CD4-positive, alpha-beta T cell treated with Interleukin-15 for 4 hours (primary cell): Measurements from ENCODE around the gene NOVA2.

Source experiments
- DNase-seq: peaks from one replicate; pipeline ENCODE4 v3.0.0-alpha.2; 2020; ENCODE audit warnings: low spot score

The NOVA2 gene

DNA sequence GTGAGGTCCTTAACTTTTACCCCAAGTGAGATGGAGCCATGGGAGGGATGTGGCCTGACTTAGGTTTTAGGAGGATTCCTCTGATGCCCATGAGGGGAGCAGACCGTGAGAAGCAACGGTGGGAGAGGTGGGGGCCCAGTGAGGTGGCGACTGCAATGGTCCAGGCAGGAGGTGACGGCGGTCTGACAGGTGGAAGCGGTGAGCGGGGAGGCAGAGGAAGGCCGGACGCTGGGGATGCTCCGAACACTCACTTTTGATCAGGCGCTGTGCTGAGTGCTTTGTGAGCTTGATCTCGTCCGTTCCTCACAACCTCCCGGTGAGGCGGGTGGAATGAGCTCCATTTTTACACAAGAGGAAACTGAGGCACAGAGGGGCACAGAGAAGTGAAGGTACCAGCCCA is 11.6 kb downstream of the NOVA2 start:
- no peak for DNase-seq

- DNase-seq = no peak
These were observed 12.9 kb downstream of the NOVA2 start for GRCh38 chr19:45960595-45961235.

- no peak for DNase-seq
These were observed 14.1 kb downstream of the NOVA2 start for GRCh38 chr19:45959517-45960025.

DNA sequence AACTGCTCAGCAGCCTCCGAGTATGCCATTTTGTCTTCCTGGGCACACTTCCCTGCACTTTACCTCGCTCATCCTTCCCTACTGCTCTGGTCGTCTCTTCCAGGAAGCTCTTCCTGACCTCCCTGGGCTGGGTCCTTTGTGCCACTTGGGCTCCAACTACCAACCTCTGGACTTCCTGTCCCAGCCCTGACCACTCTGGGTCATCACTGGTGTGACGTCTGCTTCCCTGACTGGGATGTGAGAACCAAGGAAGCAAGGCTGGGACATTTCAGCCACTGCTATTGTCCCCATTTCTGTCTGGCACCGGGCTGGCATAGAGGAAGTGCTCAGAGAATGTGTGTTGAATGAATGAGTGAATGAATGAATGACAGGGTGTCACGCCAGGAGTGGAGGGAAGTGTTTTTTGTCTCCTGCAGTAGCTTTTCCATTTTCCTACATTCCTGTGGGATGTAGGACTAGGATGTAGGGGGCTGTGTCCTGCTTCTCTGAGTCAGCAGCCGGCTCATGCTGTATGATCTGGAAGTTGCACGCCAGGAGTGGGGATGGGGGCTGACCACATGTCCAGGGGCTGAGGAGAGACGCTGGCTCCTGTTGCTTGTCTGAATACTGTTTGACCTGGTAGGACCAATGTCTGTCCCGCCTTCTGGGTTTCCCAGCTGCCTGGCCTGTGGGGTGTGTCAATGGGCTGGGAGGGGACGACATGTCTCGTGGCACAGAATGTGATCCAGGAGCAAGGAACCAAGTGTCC is 14.7 kb downstream of the NOVA2 start:
- DNase-seq = no peak

- no peak for DNase-seq
These were observed 15.3 kb downstream of the NOVA2 start for GRCh38 chr19:45958320-45958719.

- DNase-seq = no peak
These were observed 17.6 kb downstream of the NOVA2 start for GRCh38 chr19:45955905-45956608.

DNA sequence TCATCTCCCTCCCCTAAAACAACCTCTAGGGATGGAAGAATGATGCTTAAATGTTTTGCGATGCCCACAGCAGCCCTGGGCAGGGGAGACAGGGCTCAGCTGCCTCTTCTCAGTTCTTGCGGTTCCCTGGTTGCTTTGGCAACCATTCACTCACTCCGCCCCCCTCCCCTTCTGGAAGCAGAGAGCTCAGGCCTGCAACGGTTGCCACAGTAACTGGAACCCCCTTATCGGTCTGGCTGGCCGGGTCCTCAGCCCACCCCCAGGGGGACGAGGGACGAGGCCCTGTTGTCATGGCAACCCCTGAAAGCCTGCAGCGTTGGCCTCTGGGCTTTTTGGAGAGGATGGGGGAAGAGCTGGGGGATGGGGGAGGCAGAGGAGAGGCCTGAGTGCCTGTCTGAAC is 19.5 kb downstream of the NOVA2 start:
- DNase-seq = no peak

DNA sequence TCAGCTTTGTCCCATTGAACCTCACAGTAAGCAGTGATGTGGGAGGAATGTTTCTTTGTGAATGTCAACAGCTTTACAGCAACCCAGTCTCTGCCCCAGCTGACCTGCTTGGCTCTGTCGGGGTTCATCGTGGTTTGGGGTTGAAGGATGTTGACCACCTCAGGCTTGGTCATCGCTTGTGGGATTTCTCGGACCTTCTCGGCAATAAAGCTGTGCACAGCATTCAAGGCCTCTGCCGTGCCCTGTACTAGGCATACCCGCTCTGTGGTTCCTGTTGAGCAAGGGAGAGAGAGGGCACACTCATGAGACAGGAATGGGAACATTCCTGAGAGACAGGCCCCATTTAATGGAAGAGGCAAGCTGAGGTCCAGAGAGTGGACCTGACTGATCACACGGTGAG is 20.0 kb downstream of the NOVA2 start:
- no peak for DNase-seq

DNA sequence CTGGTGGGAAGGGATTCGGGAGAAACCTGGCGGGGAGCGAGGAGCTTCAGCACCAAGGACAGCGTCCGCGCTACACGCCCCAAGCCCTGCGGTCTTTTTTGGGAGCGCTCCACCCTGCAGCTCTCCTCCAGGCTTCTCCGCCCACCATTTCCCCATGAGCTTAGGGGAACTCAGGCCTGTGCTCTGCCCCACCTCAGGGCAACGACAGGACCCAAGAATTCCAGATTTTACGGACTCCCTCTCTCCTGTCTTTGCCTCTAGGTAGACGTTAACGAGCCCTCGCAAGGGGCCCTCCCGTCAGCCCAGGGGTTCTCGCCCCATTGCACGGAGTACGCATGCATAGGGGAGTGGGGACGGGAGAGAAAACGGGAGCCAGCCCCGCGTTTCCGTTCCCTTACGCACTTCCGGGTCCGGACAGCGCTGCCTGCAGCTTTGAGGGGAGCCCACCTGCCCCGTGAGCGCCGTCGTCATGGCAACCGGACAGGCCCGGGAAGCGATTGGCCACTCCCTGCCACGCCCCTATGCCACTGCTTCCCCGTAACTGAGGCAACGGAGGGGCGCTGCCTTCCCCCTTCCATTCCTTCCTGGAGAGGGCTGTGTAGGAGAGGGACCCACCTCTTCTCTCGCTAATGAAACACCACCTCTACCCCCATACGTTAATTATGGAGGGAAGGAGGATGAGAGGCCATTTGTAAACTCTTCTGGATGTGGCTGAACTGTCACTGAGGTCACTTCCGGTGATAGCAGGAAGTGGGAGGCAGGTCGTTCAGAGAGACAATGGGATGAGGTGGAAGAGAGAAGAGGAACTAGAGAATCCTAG is 20.8 kb downstream of the NOVA2 start:
- peak; percentile 7 for DNase-seq

- no peak for DNase-seq
These were observed 21.4 kb downstream of the NOVA2 start for GRCh38 chr19:45952341-45952685.

- no peak for DNase-seq
These were observed 25.7 kb downstream of the NOVA2 start for GRCh38 chr19:45947926-45948325.

DNA sequence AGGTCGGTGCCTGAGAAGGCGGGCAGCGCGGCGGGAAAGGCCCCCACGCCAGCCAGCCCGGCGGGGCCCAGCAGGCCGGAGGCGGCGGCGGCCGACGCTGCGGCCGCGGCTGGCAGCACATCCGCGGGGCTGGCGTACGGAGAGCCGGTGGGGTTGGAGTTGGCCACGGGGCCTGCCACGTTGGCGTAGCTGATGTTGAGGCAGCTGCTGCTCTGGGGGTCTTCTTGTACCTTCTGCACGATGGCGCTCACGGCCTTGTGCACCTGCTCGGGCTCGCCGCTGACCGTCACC is 33.2 kb downstream of the NOVA2 start:
- no peak for DNase-seq

- DNase-seq = no peak
These were observed 33.7 kb downstream of the NOVA2 start for GRCh38 chr19:45939792-45940514.

- DNase-seq = no peak
These were observed 34.8 kb downstream of the NOVA2 start for GRCh38 chr19:45938733-45939319.

DNA sequence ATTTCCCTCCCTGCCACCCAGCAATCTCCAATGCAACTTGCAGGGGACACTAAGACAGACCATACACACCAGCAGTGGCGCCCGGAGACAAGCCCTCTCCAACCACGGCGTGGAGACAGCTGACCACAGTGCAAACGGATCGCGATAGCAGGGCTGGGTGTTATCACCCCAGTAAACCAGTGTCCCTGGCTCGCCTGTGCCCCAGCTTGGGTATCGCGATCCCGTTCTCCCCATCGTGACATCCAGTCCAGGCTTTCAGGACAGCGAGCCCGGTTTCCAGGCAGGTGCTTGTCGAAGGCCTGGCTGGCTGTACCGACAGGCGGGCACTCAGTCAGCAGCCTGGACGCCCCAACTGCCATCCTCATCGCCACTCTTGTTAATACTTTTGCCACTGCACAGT is 38.4 kb downstream of the NOVA2 start:
- no peak for DNase-seq

- DNase-seq = no peak
These were observed 39.0 kb downstream of the NOVA2 start for GRCh38 chr19:45934551-45935230.

DNA sequence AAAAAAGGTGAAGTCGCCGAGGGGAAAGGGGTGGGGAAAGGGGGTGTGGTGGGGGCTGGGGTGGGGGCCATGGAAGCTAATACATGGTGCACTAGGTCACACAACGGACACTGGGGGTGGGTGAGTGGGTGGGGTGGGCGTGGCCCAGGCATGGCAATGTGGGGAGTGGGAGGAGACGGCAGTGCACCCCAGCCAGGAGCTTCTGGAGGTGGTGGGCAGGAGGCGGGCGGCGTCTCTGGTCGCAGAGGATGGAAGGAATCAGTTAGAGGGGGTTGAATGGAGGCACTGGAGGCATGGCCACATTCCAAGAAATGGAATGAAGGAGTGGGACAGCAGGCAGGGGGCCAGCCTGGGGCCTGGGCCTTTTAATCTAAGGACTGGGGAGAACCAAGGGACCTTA is 39.9 kb downstream of the NOVA2 start:
- DNase-seq = no peak

- no peak for DNase-seq
These were observed 42.6 kb downstream of the NOVA2 start for GRCh38 chr19:45931055-45931454.

- no peak for DNase-seq
These were observed 44.4 kb downstream of the NOVA2 start for GRCh38 chr19:45929247-45929646.

GRCh38 chr19:45927565-45928261 is 46.0 kb downstream of the NOVA2 start:
- DNase-seq = peak; percentile 92
